ENCODE data around the gene NCOA7.

GRCh38 chr6:125759184-125759902, 31.4 kb upstream of the NCOA7 start:
- TF ChIP-seq CTCF (IDR thresholded peaks at IDR 0.05) (peak in 9 of 12 donors; percentile 23 to 58 (median 39)), POLR2A (IDR thresholded peaks at IDR 0.05) (peak in 1 of 2 donors; percentile 27)

Data from heart left ventricle (tissue), 13 donors.